ENCODE data around the gene HBZ. TPM values are rescaled to one million over a fixed set of nuclear protein-coding genes. Genes with fewer than 3 reads are reported as not detected.

Gene HBZ
- total RNA-seq, 1 donor from 2014 or later = not detected

GRCh38 chr16:140175-140857 is 12.1 kb upstream of the HBZ start:
- Histone ChIP-seq H3K27ac (replicated peaks) (no peak overlapping the region), H3K36me3 (no peaks in the 10 kb centered on the region), H3K4me3 (no peak overlapping the region), H3K4me1 (peaks cover 20% of the 10 kb centered on the region), H3K9me3 (replicated peaks) (no peaks in the 10 kb centered on the region), H3K27me3 (ENCODE audit: low read depth) (peaks cover 23% of the 10 kb centered on the region)
- DNase-seq = no peak
- intact Hi-C loops (cut with micrococcal nuclease) = no loop called here
- TF ChIP-seq CTCF (IDR thresholded peaks at IDR 0.05; ENCODE audit: borderline replicate concordance) = no peak

DNA sequence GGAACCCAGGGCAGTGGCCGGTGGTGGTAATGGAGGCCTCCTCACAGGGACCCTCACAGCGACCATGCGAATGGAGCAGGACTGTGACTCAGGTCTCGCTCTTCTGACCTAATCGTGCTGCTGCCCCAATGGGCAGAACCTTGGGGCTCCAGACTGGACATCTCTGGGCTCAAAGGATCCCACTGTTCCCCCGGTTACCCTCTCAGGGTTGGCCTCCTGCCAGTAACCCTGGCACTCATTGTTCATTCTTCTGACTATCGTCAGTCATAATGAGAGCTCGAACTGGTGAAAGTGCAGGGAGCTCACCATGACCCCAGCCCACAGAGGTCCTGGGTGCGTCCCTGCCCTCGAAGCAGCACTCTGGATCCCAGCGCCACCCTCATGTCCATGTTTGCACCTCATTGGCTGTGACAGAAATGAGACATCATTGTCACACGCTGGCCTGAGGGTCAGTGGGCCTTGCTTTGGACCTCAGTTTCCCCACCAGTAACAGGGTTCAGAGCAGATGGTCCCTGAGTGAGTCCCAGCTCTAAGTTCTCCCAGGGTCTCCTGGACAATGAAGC is 10.0 kb upstream of the HBZ start:
- Histone ChIP-seq H3K4me3 (no peak overlapping the region), H3K9me3 (replicated peaks) (no peaks in the 10 kb centered on the region), H3K27me3 (ENCODE audit: low read depth) (peaks cover 39% of the 10 kb centered on the region), H3K27ac (replicated peaks) (no peak overlapping the region), H3K4me1 (peaks cover 13% of the 10 kb centered on the region), H3K36me3 (no peaks in the 10 kb centered on the region)
- no peak for TF ChIP-seq CTCF (IDR thresholded peaks at IDR 0.05; ENCODE audit: borderline replicate concordance)
- no peak for DNase-seq
- intact Hi-C loops (cut with micrococcal nuclease) = no loop called here

DNA sequence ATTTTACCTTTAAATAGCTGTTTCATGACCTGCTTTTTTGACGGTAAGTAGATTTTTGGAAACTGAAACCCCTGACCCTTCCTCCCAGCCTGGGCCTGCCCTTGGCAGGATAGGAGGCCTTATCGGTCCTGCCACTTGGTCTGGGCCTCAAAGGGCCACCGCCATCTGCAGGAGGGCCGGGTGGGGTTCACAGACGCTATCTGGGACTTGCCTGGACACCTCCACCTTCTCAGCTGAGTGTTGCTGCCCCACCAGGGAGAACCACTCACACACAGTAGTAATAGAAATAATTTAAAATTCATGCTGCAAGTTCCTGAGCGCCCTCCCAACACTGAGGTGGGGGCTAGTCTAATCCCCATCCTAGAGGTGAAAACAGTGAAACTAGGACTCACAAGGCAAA is 9.4 kb upstream of the HBZ start:
- Histone ChIP-seq H3K27ac (replicated peaks) (no peak overlapping the region), H3K9me3 (replicated peaks) (no peaks in the 10 kb centered on the region), H3K36me3 (no peaks in the 10 kb centered on the region), H3K4me1 (peaks cover 8% of the 10 kb centered on the region), H3K27me3 (ENCODE audit: low read depth) (peaks cover 42% of the 10 kb centered on the region), H3K4me3 (no peak overlapping the region)
- no peak for TF ChIP-seq CTCF (IDR thresholded peaks at IDR 0.05; ENCODE audit: borderline replicate concordance)
- DNase-seq = no peak
- intact Hi-C loops (cut with micrococcal nuclease) = no loop called here

GRCh38 chr16:143456-143855 is 9.0 kb upstream of the HBZ start:
- Histone ChIP-seq H3K9me3 (replicated peaks) (no peaks in the 10 kb centered on the region), H3K36me3 (no peaks in the 10 kb centered on the region), H3K4me1 (peaks cover 7% of the 10 kb centered on the region), H3K4me3 (no peak overlapping the region), H3K27ac (replicated peaks) (no peak overlapping the region), H3K27me3 (ENCODE audit: low read depth) (peaks cover 46% of the 10 kb centered on the region)
- intact Hi-C loops (cut with micrococcal nuclease) = no loop called here
- TF ChIP-seq CTCF (IDR thresholded peaks at IDR 0.05; ENCODE audit: borderline replicate concordance) = no peak
- DNase-seq = no peak

DNA sequence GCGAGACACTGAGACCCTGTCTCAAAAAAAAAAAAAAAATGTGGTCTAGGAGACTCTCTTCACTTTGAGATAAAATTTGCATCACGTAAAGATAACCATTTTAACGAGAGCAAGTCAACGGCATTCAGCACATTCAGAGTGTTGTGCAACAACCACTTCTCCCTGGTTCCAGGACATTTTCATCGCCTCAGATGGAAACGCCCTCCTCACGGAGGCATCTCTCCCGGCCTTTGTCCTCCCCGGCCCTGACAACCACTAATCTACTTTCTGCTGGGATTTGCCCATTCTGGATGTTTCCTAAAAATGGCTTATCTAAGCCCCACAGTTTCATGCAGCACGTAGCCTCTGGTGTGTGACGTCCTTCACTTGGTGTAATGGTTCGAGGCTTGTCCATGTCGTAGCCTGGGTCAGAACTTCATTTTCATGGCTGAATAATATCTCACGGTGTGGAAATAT is 7.6 kb upstream of the HBZ start:
- intact Hi-C loops (cut with micrococcal nuclease) = no loop called here
- no peak overlapping the region for H3K4me3 ChIP-seq
- no peaks in the 10 kb centered on the region for H3K36me3 ChIP-seq
- H3K4me1 ChIP-seq = no peaks in the 10 kb centered on the region
- peaks cover 53% of the 10 kb centered on the region for H3K27me3 ChIP-seq (ENCODE audit: low read depth)
- no peak for DNase-seq
- H3K27ac ChIP-seq (replicated peaks) = no peak overlapping the region
- no peaks in the 10 kb centered on the region for H3K9me3 ChIP-seq (replicated peaks)
- TF ChIP-seq CTCF (IDR thresholded peaks at IDR 0.05; ENCODE audit: borderline replicate concordance) = no peak
